GM12874 (cell line): ENCODE measurements around the gene SMAP1.

Experiments used
- TF ChIP-seq, protein P1 (sequence below): IDR thresholded peaks from 2 replicates; pipeline ENCODE4 v1.5.1; 2011; ENCODE audit warnings: low read depth, mild to moderate bottlenecking, control low read depth, low read length, moderate library complexity; ENCODE audit not compliant: insufficient read depth

SMAP1 gene

GRCh38 chr6:70668499-70668812 lies 773 bp downstream of the SMAP1 start:
- TF ChIP-seq, protein P1, sequence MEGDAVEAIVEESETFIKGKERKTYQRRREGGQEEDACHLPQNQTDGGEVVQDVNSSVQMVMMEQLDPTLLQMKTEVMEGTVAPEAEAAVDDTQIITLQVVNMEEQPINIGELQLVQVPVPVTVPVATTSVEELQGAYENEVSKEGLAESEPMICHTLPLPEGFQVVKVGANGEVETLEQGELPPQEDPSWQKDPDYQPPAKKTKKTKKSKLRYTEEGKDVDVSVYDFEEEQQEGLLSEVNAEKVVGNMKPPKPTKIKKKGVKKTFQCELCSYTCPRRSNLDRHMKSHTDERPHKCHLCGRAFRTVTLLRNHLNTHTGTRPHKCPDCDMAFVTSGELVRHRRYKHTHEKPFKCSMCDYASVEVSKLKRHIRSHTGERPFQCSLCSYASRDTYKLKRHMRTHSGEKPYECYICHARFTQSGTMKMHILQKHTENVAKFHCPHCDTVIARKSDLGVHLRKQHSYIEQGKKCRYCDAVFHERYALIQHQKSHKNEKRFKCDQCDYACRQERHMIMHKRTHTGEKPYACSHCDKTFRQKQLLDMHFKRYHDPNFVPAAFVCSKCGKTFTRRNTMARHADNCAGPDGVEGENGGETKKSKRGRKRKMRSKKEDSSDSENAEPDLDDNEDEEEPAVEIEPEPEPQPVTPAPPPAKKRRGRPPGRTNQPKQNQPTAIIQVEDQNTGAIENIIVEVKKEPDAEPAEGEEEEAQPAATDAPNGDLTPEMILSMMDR, result no peak

DNA sequence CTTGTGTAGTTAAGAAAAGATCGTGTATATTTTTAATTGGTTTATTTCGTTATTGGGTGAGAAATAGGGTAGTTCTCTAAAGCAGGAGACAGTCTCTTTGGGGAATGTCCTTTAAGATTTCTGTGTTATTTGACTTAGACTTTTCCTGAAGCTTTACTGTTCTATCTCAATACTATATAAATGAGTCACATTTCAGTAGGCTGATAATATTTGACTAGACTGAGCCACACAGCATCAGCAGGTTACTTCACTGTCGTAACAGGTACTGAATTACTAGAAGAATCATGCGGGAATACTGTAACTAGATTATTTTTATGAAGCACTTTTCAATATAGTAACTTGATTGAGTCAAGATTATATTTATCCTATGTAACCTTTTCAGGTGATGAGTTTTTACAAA lies 1.4 kb downstream of the SMAP1 start:
- TF ChIP-seq, protein P1, result no peak

DNA sequence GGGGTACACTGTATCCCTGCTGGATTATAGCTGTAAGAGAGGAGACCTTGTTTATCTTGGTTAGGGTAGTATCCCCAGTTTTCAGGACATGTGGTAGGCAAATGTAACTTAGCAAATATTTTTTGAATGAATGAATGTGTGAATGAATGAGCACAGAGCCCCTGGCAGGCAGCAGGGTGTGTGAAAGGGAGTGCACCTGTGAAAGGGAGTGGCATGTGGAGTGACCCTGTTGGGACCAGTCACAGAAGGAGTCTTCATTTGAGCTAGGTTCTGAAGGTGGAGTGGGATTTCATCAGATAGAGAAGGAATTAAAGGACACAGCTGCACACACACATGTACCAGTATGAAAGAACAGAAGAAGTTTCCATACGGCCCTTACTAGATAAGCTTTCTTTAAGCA lies 4.9 kb downstream of the SMAP1 start:
- TF ChIP-seq, protein P1, result no peak

- TF ChIP-seq, protein P1, result no peak
These were observed 5.4 kb downstream of the SMAP1 start for GRCh38 chr6:70673054-70673453.

DNA sequence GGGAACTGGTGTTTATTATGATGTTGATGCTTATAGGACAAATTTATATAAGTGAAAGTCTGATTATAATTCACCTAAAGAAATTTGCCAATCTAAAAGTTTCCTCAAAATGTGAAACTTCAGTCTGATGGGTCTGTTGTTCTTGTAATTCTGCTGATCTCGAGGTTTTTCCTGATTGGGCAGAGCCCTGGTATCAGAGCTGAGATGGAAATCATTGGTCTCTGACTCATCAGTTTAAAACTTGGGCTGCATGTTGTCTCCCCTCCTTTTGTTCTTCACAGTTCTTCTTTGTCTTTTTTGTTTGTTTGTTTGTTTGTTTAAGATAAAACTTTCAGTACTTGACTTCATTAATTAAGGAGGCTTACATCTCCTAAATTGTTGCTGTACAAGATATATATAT lies 5.9 kb downstream of the SMAP1 start:
- TF ChIP-seq, protein P1, result no peak

DNA sequence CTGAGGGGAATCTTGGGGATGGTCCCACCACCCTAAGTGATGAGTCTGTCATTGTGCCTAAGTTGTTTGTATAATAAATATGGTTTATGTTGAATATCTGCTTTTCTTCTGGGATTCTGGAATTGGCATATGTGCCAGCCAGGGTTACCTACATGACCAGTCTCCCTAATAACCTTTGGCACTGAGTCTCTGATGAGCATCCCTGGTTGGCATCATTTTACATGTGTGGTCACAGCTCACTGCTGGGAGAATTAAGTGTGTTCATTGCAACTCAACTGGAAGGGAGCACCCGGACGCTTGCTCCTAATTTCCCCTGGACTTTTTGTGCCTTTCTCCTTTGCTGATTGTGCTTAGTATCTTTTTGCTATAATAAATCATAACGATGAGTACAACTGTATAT lies 8.1 kb downstream of the SMAP1 start:
- TF ChIP-seq, protein P1, result no peak

DNA sequence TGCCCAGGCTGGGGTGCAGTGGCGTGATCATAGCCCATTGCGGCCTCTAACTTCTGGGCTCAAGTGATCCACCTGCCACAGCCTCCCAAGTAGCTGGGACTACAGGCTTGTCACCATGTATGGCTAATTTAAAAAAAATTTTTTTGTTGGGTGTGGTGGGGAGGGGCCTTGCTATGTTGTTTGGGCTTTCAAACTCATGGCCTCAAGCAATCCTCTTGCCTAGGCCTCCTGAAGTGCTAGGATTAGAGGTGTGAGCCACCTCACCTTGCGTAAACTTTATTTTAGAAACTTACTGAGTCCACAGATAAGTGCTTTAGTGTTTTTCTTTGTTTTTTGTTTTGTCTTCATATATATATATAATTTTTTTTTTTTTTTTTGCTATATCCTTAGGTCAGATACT lies 9.1 kb downstream of the SMAP1 start:
- TF ChIP-seq, protein P1, result no peak

DNA sequence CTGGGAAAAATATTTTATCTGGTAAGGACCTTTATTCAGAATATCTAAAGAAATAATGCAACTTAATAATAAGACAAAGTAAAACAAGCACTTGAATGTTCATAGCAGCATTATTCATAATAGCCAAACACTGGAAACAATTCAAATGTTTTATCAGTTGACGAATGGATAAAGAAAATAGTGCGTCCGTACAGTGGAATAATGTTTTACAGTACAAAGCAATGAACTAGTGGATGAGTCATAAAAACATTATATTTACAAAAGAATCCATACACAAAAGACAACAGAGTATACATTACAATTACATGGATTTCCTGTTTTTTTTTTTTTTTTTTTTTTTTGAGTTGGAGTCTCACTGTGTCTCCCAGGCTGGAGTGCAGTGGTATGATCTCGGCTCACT lies 12.7 kb downstream of the SMAP1 start:
- TF ChIP-seq, protein P1, result no peak
